Nephron (organoid): ENCODE results near the gene KRTAP10-8.

Experiments
- H3K27ac Mint-ChIP-seq, 3 experiments: 2 replicates each; pipeline ENCODE4 v1.8.0; 2020; ENCODE audit warnings: mixed read lengths in 3 of 3, mild to moderate bottlenecking in 2 of 3, moderate library complexity in 1 of 3
- H3K27me3 Mint-ChIP-seq: 2 replicates; pipeline ENCODE4 v1.8.0; 2021; ENCODE audit warnings: low read depth, mild to moderate bottlenecking, moderate library complexity, mixed read lengths
- H3K36me3 Mint-ChIP-seq: 2 replicates; pipeline ENCODE4 v1.8.0; 2020; ENCODE audit warnings: low read depth, mixed read lengths
- H3K4me1 Mint-ChIP-seq: 2 replicates; pipeline ENCODE4 v1.8.0; 2020; ENCODE audit warnings: mixed read lengths
- H3K4me3 Mint-ChIP-seq, 3 experiments: 2 replicates each; pipeline ENCODE4 v1.8.0; 2020; ENCODE audit warnings: mild to moderate bottlenecking in 3 of 3, mixed read lengths in 3 of 3, moderate library complexity in 2 of 3
- H3K9me3 Mint-ChIP-seq: 2 replicates; pipeline ENCODE4 v1.8.0; 2020; ENCODE audit warnings: mixed read lengths
- CTCF ChIP-seq, 3 experiments: fragments of 200-600 bp; sonication (generic); IDR thresholded peaks; one replicate each; pipeline ENCODE4 v1.5.0; 2021; ENCODE audit warnings: antibody characterized with exemption in 3 of 3; ENCODE audit not compliant: unreplicated experiment in 3 of 3

Gene KRTAP10-8

GRCh38 chr21:44592446-44593311 is 19.2 kb upstream of the KRTAP10-8 start, which contains the start of gene KRTAP10-6:
KRTAP10-6 (minus strand) TSS chr21:44592505; CDS start chr21:44592484, 21 bp downstream.
- TF ChIP-seq CTCF (IDR thresholded peaks at IDR 0.05; ENCODE audit: unreplicated experiment in 3 of 3): no peak
- H3K4me1 Mint-ChIP-seq: peaks cover 11% of the 10 kb centered on the region
- no peaks in the 10 kb centered on the region for H3K9me3 Mint-ChIP-seq
- H3K36me3 Mint-ChIP-seq: no peaks in the 10 kb centered on the region
- peak within 1 kb of the TSS in 1 of 3 experiments; percentile 21 for H3K4me3 Mint-ChIP-seq
- H3K27me3 Mint-ChIP-seq: peaks cover 21% of the 10 kb centered on the region
- H3K27ac Mint-ChIP-seq: no peak within 1 kb of the TSS

GRCh38 chr21:44593598-44594405 is 18.1 kb upstream of the KRTAP10-8 start:
- Mint-ChIP-seq H3K9me3 (peaks cover 4% of the 10 kb centered on the region), H3K4me3 (peak overlapping the region in 1 of 3 experiments; percentile 21), H3K27me3 (peaks cover 17% of the 10 kb centered on the region), H3K27ac (no peak overlapping the region), H3K36me3 (no peaks in the 10 kb centered on the region), H3K4me1 (peaks cover 11% of the 10 kb centered on the region)
- no peak for TF ChIP-seq CTCF (IDR thresholded peaks at IDR 0.05; ENCODE audit: unreplicated experiment in 3 of 3)

- no peak overlapping the region for H3K27ac Mint-ChIP-seq
- H3K4me3 Mint-ChIP-seq: no peak overlapping the region
- H3K36me3 Mint-ChIP-seq: no peaks in the 10 kb centered on the region
- peaks cover 17% of the 10 kb centered on the region for H3K27me3 Mint-ChIP-seq
- TF ChIP-seq CTCF (IDR thresholded peaks at IDR 0.05; ENCODE audit: unreplicated experiment in 3 of 3): no peak
- H3K4me1 Mint-ChIP-seq: peaks cover 11% of the 10 kb centered on the region
- H3K9me3 Mint-ChIP-seq: peaks cover 5% of the 10 kb centered on the region
These were observed 17.4 kb upstream of the KRTAP10-8 start for GRCh38 chr21:44594406-44594916.

- H3K4me1 Mint-ChIP-seq: peaks cover 11% of the 10 kb centered on the region
- peaks cover 20% of the 10 kb centered on the region for H3K27me3 Mint-ChIP-seq
- H3K27ac Mint-ChIP-seq: no peak overlapping the region
- no peak overlapping the region for H3K4me3 Mint-ChIP-seq
- TF ChIP-seq CTCF (IDR thresholded peaks at IDR 0.05; ENCODE audit: unreplicated experiment in 3 of 3): no peak
- peaks cover 5% of the 10 kb centered on the region for H3K9me3 Mint-ChIP-seq
- H3K36me3 Mint-ChIP-seq: no peaks in the 10 kb centered on the region
These were observed 16.4 kb upstream of the KRTAP10-8 start for GRCh38 chr21:44595524-44595923.

GRCh38 chr21:44596068-44596725 is 15.7 kb upstream of the KRTAP10-8 start:
- Mint-ChIP-seq H3K27me3 (peaks cover 20% of the 10 kb centered on the region), H3K36me3 (no peaks in the 10 kb centered on the region), H3K4me1 (peaks cover 11% of the 10 kb centered on the region), H3K9me3 (peaks cover 5% of the 10 kb centered on the region), H3K27ac (no peak overlapping the region), H3K4me3 (no peak overlapping the region)
- TF ChIP-seq CTCF (IDR thresholded peaks at IDR 0.05; ENCODE audit: unreplicated experiment in 3 of 3): no peak
